HG03095 (cell line): ENCODE results near the gene UNC13C.

Source experiments
- ATAC-seq: cut with Tn5 transposase; IDR thresholded peaks from one replicate; pipeline ENCODE4 v1.9.1; 2021; ENCODE audit warnings: moderate library complexity; ENCODE audit not compliant: unreplicated experiment

The UNC13C gene

DNA sequence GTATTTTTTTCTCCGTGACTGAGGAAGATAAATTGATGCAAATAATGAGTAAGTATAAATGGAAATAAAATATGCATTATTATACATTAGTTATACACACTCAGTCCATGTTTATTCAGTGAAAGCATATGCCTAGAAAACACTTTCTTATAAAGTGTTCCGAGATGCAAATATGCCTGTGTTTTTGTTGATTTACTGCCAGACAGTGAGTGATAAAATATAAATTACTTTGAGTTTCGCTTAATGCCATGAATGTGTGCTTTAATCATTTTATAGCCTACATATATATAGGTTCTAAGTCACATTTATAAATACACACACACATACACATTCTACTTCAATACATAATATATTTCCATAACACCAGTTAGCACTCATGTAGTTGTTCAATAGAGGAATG is 569.2 kb downstream of the UNC13C start:
- ATAC-seq: no peak

DNA sequence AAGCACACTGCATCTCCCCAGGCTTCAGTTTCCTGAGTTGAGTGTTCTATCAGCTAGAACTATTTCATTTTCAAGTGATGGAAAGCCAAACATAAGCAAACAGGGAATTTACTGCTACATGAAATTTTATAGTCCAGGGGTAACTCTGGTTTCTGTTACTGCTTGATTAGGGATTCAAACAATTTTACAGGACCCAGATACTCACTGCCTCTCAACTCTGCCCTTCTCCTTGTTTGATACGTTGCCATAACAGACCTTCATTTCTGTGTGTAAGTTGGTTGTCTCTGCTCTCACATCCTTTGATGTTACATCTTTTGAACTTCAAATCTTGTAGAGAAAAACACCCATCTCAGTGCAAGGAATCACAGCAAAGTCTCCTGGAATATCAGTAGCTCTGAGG is 572.7 kb downstream of the UNC13C start:
- no peak for ATAC-seq

DNA sequence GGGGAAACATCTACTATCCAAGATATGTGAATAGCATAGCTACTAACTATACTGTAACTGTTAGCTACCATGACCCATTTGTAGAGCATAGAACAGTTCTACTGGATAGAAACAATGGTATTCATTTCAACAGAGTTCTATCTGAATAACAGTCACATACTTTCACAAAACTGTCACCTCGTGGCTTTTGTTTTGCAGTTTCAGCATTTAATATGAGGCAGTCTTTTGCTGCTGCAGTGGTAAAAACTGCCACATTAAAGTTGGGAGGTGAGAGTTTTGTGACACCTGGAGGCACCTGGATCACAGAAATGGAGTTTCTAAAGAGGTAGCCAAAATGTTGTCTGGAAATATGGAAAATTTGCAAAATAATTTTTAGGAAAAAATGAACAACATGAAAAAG is 578.0 kb downstream of the UNC13C start:
- ATAC-seq: no peak

DNA sequence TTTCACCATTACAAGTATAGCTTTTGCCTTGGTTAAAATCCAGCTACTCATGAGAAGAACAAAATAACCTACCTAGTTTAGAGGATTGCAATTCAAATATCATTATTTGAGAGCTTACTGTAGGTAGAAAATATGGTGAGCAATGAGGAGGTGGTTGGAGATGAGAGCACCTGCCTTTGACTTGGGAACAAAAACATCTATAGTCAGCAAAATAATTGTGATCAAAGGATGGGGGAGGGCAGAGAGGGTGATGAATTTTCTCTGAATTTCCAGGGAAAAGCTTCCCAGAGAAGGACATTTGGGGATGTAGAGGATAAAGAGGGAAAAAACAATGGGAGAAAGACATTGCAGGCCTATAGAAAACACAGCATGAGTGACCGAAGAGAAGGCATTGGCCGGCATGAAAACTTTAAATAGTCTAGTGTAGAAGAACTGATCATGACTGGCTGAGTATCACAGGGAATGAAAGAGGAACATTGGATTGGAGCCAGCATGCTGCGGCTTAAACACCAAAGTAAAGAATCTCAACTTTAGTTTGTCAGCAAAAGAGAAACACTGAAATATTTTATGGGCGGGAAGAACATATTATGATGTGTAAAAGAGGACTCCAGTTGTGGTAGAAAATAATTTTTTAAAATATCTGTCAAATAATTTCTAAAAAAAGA is 581.3 kb downstream of the UNC13C start:
- ATAC-seq: no peak

DNA sequence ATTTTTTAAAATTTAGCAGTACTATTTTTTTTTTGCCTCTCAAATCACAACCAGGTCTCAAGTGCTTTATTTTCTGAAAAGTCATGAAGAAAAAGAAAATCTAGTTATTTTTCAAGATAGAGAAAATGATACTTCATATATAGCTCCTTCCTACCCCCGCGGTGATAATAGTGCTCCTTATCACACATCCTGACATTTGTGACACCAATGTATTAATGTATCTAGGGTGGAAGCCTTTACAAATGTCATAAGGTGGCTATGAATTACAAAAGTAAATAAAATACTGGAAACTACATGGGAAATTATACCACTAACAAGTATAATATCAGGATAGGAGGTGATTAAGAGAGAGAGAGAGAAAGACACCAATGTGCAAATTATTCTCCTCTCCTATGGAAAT is 582.2 kb downstream of the UNC13C start:
- no peak for ATAC-seq

DNA sequence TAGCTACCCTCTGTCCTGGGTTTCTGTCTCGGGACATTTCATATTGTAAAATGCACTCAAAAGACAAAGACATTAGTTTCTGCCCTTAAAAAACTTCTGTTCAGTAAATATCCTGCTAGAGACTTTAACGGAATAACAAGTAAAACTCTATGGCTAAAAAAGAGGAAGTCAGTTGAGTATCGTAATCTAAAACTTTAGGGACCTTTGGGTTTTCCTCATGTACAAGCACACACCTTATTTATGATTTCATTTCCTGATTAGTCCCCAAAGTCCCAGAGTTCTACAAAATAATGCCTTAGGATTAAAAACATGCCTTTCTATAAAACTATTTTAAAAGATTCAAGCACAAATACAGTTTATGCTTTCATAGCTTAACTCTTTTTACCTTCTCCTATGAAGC is 585.9 kb downstream of the UNC13C start:
- ATAC-seq: no peak

DNA sequence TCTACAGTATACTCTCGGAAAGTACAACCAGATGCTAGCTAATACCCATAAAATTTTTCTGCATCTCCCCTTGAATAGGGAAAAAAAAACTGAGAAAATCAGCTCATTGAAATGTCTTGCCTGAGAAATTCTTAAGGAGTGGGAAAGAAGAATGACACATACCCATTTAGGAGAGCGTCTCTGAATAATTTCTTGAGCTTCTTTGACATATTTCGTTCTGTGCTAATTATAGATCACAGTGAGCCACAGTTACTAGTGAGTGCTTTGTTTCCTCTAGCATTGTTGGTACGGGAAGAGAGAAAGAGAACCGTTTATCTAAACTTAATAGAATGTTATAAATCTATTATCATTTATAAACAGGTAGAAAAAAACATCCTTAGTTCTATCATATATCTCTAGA is 588.4 kb downstream of the UNC13C start:
- ATAC-seq: no peak

DNA sequence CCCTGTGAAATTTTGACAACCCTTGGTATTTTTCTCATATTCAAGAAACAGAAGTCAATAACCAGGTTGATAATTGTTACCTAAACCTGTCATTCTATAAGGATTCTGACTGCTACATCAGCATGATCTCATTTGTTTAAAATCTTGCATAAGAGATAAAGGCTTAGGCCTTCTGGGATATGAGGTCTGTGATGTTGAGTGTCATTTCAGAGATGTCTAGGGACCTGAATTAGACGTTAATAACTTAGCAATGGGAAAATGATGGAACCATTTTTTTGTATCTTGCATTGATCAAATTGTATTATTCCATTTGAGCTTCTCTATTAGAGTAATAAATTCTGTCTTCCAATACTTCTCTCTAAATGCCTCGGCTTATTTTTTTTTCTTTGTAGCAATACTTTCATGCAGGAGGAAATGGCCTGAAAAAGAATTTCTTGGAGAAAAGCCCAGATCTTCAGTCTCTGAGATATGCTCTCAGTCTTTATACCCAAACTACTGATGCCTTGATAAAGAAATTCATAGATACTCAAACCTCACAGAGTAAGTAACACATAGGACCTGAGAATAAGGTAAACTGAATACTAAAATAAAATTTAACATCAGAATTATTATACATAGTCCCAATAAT is 589.3 kb downstream of the UNC13C start:
- ATAC-seq: no peak

DNA sequence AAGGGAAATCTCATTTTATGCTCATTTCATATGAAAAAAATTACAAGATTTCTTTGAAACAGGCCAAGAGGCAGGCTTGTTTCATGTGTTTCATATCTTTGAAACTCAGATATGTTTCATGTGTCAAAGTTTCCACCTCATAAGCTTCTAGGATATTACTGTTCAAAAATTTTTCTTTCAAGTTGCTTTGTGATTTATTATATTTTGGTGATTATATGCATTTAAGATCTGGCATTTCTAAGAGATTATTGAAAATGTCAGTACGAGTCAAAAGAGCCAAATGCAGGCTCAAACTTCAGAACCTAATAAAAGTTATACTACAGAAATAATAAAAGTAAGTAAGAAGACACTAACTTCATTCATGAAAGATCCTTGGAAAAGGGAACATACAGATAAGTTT is 590.1 kb downstream of the UNC13C start:
- no peak for ATAC-seq

DNA sequence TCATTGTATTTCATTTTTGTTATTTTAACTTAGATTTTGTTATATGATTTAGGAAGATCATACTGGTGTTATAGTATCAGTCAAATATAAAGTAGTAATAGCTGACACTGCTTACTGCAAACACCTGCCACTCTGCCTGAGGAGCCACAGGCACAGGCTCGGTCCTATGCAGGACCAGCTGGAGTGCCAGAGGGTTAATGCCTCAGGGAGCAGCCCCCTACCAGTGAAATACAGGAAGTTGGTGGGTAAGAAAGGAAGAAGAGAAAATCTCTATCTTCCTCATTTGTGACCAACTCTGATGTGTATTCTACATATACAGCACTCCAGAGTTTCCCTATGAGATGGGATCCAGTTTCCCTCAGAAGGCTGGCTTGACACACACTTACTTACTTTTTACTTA is 593.3 kb downstream of the UNC13C start:
- no peak for ATAC-seq

DNA sequence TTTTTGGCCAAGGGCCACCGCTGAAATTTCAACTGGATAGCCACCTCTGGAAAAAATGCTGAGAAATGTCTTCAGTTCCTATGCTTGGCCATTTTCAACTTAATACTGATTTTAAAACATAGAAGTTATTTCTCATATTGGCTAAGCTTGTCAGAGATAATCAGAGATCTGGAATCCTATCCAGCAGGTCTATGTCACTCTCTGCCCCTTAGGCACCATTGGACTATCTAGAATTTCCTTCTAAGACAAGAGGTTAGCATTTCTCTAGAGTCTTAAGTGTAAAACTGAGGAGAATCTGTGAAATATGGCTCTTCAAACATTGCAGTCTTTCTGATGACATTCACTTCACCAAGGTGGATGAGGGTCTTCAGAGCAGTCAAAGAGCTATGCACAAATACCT is 597.3 kb downstream of the UNC13C start:
- no peak for ATAC-seq

DNA sequence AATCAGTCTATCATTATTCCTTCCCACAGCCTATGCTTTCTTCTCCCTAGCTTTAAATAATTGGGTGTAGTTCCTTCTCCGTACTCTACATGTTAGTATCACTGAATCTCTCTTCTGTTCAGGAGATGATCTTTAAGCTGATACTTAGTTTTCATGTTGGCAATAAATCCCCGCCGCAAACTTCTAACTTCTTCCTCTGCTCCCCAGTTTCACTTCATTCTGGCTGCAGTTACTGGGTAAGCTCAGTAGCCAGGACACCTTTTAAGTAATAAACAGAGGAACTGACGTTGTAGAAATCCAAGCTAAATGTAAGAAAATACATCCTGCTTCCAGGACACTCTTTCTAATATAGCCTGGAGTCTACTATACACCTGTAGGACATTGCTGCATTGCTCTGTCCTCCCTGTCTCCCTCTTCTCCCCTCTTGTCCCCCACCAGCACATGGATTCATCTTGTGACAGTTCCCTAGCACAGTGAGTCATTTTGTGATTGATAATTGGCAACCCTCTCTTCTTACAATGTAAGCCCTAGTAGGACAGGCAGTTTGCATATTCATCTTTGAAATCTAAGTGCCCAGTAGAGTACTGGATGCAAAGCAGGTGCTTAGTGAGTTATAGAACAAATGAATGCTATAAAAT is 598.2 kb downstream of the UNC13C start:
- no peak for ATAC-seq

DNA sequence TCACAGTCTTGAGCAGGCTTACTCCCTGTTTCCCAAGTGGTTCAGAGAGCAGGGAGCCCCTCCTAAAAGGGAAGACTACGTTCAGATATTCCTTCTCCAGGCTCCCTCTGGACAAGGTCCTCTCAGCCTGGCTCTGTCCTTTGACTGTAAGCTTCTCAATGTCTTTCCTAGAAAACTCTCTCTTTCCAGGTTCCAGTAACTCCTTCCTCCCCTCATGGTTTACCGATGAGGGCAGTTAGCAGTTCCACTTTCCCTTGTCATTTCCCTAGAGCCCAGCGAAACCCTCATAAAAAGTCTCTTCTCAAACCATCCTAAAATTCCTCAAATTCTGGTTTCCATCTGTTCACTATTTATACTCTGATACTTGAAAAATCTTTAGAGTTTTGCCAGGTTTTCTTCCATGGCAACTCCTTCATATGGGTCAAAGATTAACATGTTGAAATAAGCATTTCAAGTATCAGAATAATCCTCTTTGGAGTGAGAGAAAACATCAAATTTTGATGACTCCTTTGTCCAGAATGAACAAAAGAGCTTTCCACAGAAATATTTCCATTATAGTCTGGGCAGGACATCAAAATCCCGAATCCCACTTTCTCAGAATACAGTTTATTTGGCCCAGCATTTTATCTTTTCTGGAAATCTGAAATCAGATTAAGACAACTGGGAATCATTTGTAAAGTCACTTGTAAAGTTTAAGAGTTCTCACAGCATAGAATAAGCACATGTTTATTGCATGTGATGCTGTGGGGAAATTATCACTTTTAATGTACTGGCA is 599.4 kb downstream of the UNC13C start:
- ATAC-seq: no peak

DNA sequence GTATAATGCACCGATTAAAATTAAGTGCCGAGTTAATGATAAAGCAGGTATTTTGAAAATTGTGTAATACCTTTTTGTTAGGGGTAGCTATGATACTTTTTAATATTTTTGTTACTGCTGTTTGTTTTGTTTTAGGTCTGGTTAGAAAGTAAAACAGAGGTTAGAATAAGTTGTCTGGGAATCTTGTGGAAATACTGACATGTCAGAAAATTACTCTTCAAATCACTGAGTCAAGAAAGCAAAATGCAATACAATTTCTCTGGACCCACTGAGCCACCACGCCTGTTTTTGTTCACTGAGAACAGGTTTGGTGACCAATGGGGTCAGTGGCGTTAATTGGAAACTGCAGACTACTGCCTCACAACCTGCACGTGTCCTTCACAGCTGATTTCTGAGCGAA is 601.6 kb downstream of the UNC13C start:
- no peak for ATAC-seq

DNA sequence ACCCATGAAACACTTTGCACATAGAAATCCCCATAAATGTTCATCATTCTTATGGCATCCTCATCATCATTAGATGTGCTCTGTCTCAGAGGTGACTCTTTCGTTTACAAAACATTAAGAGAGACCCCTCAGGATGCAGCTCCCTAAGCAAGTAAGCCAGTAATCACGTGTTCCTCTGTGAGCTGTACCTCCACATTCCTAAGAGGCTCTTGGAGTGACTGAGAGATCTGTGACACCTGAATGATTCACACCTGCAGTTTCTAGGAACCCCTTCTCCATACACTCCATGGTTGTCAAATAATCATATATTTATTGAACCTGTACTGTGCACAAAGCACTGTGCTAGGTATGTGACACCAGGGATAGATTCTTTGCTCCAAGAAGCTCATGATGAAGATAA is 602.4 kb downstream of the UNC13C start:
- no peak for ATAC-seq

DNA sequence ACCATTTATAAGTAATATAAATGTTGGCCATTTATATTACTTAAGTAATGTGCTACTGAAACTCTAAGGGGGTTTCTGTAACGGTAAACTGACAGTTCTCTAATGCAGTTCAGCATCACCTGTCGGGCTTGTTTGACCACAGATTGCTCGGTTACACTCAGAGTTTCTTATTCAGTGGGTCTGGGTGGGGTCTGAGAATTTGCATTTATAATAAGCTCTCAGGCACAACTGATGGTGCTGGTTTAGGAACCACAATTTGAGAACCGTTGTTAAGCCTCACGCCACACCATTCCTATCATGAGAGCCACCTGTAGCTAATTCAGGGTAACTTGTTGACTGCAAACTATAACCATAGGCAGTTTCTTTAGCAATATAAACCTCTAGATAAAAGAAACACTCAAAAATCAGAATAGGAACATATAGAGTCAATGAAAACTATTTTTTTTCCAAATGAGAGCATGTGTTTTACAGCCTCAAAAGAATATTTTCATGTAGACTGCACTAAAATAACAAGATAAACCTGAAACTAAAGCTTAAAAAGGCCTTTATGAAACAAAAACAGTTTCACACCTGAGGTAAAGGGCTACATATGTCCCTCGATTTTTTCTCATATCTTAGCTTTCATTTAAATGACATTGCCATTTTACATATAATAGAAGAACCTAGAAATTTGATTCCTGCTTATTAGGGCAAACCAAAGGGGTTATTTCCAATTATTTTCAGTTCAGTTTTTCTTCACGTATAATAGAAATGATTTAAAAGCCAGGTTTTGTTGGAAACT is 604.8 kb downstream of the UNC13C start:
- ATAC-seq: no peak

DNA sequence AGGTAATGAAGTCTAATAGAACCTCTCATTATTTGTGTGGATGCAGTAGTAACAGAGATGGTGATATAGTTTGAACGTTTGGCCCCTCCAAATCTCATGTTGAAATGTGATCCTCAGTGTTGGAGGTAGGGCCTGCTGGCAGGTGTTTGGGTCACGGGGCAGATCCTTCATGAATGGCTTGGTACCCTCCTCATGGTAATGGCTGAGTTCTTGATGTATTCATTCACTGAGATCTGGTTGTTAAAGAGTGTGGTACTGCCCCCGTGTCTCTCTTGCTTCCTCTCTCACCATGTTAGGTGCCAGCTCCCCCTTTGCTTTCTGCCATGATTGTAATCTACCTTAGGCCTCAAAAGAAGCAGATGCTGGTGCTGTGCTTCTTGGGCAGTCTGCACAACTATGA is 606.8 kb downstream of the UNC13C start:
- no peak for ATAC-seq

DNA sequence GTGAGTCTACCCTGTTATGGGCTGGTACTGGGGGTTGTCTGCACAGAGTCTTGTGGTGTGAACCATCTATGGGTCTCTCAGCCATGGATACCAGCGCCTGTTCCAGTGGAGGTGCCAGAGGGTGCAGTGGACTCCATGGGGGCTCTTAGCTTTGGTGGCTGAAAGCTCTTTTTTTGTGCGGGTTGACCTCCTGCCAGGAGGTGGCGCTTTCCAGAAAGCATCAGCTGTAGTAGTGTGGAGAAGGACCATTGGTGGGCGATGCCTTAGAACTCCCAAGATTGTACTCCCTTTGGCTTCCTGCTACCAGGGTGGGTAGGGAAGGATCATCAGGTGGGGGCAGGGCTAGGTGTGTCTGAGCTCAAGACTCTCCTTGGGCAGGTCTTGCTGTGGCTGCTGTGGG is 615.9 kb downstream of the UNC13C start:
- ATAC-seq: no peak

DNA sequence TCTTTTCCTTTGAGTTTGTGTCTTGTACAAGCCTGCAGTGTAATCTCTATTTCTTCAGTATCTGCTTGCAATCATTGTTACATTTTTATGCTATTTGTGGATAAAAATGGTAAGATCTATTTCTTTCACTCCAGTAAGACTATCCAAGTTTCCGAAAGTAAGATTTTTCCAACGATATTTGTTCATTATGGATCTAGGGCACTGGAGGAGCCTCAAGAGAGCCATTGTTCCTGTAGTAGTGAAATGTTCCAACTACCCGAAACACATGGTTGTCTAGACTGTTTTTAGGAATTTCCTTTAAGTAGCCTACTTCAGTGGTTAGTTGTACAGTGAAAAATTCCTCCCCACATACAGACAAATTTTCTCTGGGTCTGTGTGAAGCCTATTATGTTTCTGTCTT is 621.1 kb downstream of the UNC13C start:
- ATAC-seq: no peak

DNA sequence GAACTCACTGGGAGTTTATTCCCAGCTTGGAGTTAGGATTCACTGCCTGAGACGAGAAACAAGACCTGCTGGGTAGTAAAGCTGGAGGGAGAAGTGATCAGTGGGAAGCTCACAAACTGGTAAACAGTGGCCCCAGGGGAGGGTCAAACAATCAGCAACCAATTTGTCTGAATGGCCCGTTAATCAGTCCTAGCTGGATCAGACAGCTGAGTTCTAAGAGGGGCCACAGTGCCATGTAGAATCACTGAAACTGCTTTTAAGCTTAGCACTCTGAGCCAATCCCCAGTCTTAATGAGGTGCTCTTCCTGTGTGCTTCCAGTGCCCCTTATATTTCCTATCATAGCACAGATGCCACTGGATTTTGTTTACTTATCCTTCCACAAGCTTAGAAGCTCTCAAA is 626.8 kb downstream of the UNC13C start:
- no peak for ATAC-seq

DNA sequence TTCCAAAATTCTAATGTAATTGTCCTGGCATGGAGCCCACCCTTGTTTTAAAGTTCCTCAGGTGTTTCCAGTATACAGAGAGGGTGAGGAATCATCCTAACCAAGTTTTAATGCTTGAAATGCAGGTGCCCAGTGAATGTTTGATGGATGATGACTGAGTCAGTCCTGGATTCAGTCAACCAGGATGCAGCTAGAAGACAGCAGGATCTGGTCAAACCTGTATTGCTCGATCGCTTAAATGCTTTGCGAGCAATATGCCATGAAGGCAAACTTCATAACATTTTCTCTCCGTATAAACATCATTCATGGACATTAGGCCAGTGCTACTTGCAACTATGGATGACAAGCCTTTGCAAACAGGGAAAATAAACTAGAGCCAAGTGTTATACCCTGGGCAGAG is 627.3 kb downstream of the UNC13C start:
- ATAC-seq: no peak
